Fibroblast of lung (primary cell): Measurements from ENCODE around the gene AP4B1. TPM values are rescaled to one million over a fixed set of nuclear protein-coding genes. Genes with fewer than 3 reads are reported as not detected.

Experiments used
- DNase-seq, 2 donors: peaks; one replicate each; pipeline versions ENCODE4 v3.0.0 to v3.0.0-alpha.2; 2010; ENCODE audit warnings: low read depth in 2 of 2
- H2AFZ ChIP-seq: 2 replicates; pipeline ENCODE4 v1.5.1; 2012; ENCODE audit warnings: low read length, control low read depth, inconsistent platforms
- H3K27ac ChIP-seq: 2 replicates; pipeline ENCODE4 v1.5.1; 2011; ENCODE audit warnings: low read length, control low read depth; ENCODE audit not compliant: insufficient read depth
- H3K27me3 ChIP-seq: 2 replicates; pipeline ENCODE4 v1.5.1; 2011; ENCODE audit warnings: mild to moderate bottlenecking, low read length; ENCODE audit not compliant: control insufficient read depth, insufficient read depth
- H3K36me3 ChIP-seq: 2 replicates; pipeline ENCODE4 v1.5.1; 2011; ENCODE audit warnings: low read length; ENCODE audit not compliant: control insufficient read depth, insufficient read depth
- H3K4me1 ChIP-seq: 2 replicates; pipeline ENCODE4 v1.5.1; 2011; ENCODE audit warnings: low read length; ENCODE audit not compliant: control insufficient read depth, insufficient read depth; ENCODE audit errors: extremely low read depth
- H3K4me2 ChIP-seq: 2 replicates; pipeline ENCODE4 v1.5.1; 2011; ENCODE audit warnings: low read length, control low read depth; ENCODE audit not compliant: insufficient read depth; ENCODE audit errors: extremely low read depth
- H3K4me3 ChIP-seq, 4 experiments: fragments of 200-600 bp in 1 of 4; sonication (generic) in 1 of 4; replicated peaks in 1 of 4; 2 replicates each; pipeline ENCODE4 v1.5.1; 2011 to 2016; ENCODE audit warnings: low read length in 4 of 4, low read depth in 3 of 4, mild to moderate bottlenecking in 3 of 4, control low read depth in 2 of 4, inconsistent platforms in 1 of 4, mixed read lengths in 1 of 4; ENCODE audit not compliant: insufficient read depth in 1 of 4; ENCODE audit errors: control extremely low read depth in 1 of 4
- H3K79me2 ChIP-seq: 2 replicates; pipeline ENCODE4 v1.5.1; 2012; ENCODE audit warnings: mild to moderate bottlenecking, low read length, inconsistent platforms; ENCODE audit not compliant: control insufficient read depth, insufficient read depth
- H3K9ac ChIP-seq: 2 replicates; pipeline ENCODE4 v1.5.1; 2011; ENCODE audit warnings: mild to moderate bottlenecking, low read length, control low read depth; ENCODE audit not compliant: insufficient read depth
- H3K9me3 ChIP-seq: 2 replicates; pipeline ENCODE4 v1.5.1; 2012; ENCODE audit warnings: low read depth, low read length; ENCODE audit not compliant: control insufficient read depth, insufficient read depth
- H4K20me1 ChIP-seq: 2 replicates; pipeline ENCODE4 v1.5.1; 2011; ENCODE audit warnings: low read length; ENCODE audit not compliant: control insufficient read depth, insufficient read depth; ENCODE audit errors: extremely low read depth
- CTCF ChIP-seq, 2 donors: IDR thresholded peaks in 1 of 2; conservative IDR thresholded peaks in 1 of 2; 1 replicate in 1 of 2; 2 replicates in 1 of 2; pipeline ENCODE4 v1.5.1; 2011 to 2012; ENCODE audit warnings: low read length in 2 of 2, control low read depth in 1 of 2, inconsistent platforms in 1 of 2, low read depth in 1 of 2, mild to moderate bottlenecking in 1 of 2
- EZH2 ChIP-seq: IDR thresholded peaks from 2 replicates; pipeline ENCODE4 v1.5.1; 2012; ENCODE audit warnings: low read length, control low read depth, mild to moderate bottlenecking; ENCODE audit errors: missing control alignments
- polyA plus RNA-seq, 2 donors: library from polyadenylated mRNA; depleted of rRNA in 1 of 2; stranded (reverse) in 1 of 2; unstranded in 1 of 2; fragments of >200 nt; gene quantifications; 2 replicates each; pipeline ENCODE4 v1.2.1, GENCODE V29; 2011 to 2012; ENCODE audit warnings: missing spikeins in 1 of 2
- total RNA-seq: library from RNA; depleted of rRNA; stranded (reverse); fragments of >200 nt; gene quantifications from 2 replicates; pipeline ENCODE4 v1.2.1, GENCODE V29; 2014

Gene AP4B1
- total and polyA plus RNA-seq, 2 donors (not counting 1 experiment from before 2014, with no cell fraction given) = 11.7 to 16.8 TPM

- Histone ChIP-seq H3K4me2 (peak overlapping the region; percentile 21), H2AFZ (peak overlapping the region; percentile 14), H3K4me1 (peaks cover 10% of the 10 kb centered on the region), H3K9ac (no peak overlapping the region), H3K9me3 (no peaks in the 10 kb centered on the region), H3K36me3 (peaks cover 5% of the 10 kb centered on the region), H3K79me2 (no peaks in the 10 kb centered on the region), H4K20me1 (no peaks in the 10 kb centered on the region), H3K4me3 (peak overlapping the region in 1 of 4 experiments; percentile 1), H3K27ac (peak overlapping the region; percentile 37), H3K27me3 (no peaks in the 10 kb centered on the region)
- DNase-seq = peak; percentile 74
- TF ChIP-seq EZH2 (no peak), CTCF (conservative IDR thresholded peaks at IDR 0.05 in 1 of 2, IDR thresholded peaks at IDR 0.05 in 1 of 2; ENCODE audit: low read depth in 1 of 2, low read length in 2 of 2) (no peak)
Measured at GRCh38 chr1:113912594-113913311, 8.2 kb upstream of the AP4B1 start.

- H3K27me3 ChIP-seq = no peaks in the 10 kb centered on the region
- no peak for DNase-seq
- TF ChIP-seq CTCF (conservative IDR thresholded peaks at IDR 0.05 in 1 of 2, IDR thresholded peaks at IDR 0.05 in 1 of 2; ENCODE audit: low read depth in 1 of 2, low read length in 2 of 2) = no peak
- TF ChIP-seq EZH2 = no peak
- H3K4me2 ChIP-seq = peak overlapping the region; percentile 88
- peaks cover 2% of the 10 kb centered on the region for H3K36me3 ChIP-seq
- H3K9ac ChIP-seq = peak overlapping the region; percentile 77
- H3K79me2 ChIP-seq = peaks cover 25% of the 10 kb centered on the region
- peak overlapping the region; percentile 85 for H3K27ac ChIP-seq
- H3K4me3 ChIP-seq = peak overlapping the region; percentile 73 to 91 (median 88)
- H3K4me1 ChIP-seq = no peaks in the 10 kb centered on the region
- no peaks in the 10 kb centered on the region for H3K9me3 ChIP-seq
- no peaks in the 10 kb centered on the region for H4K20me1 ChIP-seq
- H2AFZ ChIP-seq = peak overlapping the region; percentile 93
Measured at GRCh38 chr1:113905435-113905861, 849 bp upstream of the AP4B1 start.

GRCh38 chr1:113904293-113904673 is 316 bp downstream of the AP4B1 start:
- no peaks in the 10 kb centered on the region for H3K9me3 ChIP-seq
- H3K4me3 ChIP-seq = peak overlapping the region; percentile 57 to 88 (median 86)
- no peaks in the 10 kb centered on the region for H3K4me1 ChIP-seq
- peaks cover 5% of the 10 kb centered on the region for H3K36me3 ChIP-seq
- peak overlapping the region; percentile 70 for H3K9ac ChIP-seq
- no peak for DNase-seq
- H3K4me2 ChIP-seq = peak overlapping the region; percentile 92
- TF ChIP-seq EZH2 = no peak
- TF ChIP-seq CTCF (conservative IDR thresholded peaks at IDR 0.05 in 1 of 2, IDR thresholded peaks at IDR 0.05 in 1 of 2; ENCODE audit: low read depth in 1 of 2, low read length in 2 of 2) = no peak
- H4K20me1 ChIP-seq = no peaks in the 10 kb centered on the region
- H3K79me2 ChIP-seq = peaks cover 25% of the 10 kb centered on the region
- peak overlapping the region; percentile 89 for H2AFZ ChIP-seq
- H3K27me3 ChIP-seq = no peaks in the 10 kb centered on the region
- H3K27ac ChIP-seq = peak overlapping the region; percentile 85
